Measurements from ENCODE around the gene SELL. TPM values are rescaled to one million over a fixed set of nuclear protein-coding genes. Genes with fewer than 3 reads are reported as not detected.
"Not testable (repeated sequence)": the region's sequence is repeated elsewhere in the genome, so short reads cannot be mapped to it uniquely, and the experiment has no call there.

Gene SELL
- polyA plus RNA-seq, 1 experiment: 0.05 TPM

DNA sequence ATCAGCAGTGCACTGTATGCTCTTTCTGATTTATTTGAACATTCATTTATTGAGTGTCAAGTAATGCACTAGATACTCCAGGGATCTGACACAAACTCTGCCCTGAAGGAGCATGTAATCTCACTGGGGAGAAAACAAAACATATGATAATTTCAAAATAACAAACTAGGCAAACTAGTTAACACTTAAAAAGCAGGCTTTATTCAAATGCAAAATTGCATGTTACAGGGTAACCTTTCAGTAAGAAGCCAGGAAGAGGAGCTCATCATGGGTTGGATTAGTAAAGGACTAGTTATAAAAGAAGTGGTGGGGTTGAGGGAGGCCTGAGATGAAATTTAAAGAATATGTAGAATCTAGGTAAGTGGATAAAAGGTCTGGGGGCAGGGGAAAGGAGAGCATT lies 20.9 kb downstream of the SELL start:
- DNase-seq (ENCODE audit: low read depth): no peak
- H3K4me3 ChIP-seq (ENCODE audit: low read depth, low read length): no peak overlapping the region
- POLR2A ChIA-PET: no interaction called here
- H3K27me3 ChIP-seq (ENCODE audit: control insufficient read depth, insufficient read depth, low read length): no peaks in the 10 kb centered on the region; the same call in 1 of the 2 replicates
- CTCF ChIA-PET: interaction anchor here (1.0 kb wide), 1 partner anchor 22 kb away, joined by 3 read pairs; no protein-coding TSS in a partner anchor
- TF ChIP-seq, protein P1, sequence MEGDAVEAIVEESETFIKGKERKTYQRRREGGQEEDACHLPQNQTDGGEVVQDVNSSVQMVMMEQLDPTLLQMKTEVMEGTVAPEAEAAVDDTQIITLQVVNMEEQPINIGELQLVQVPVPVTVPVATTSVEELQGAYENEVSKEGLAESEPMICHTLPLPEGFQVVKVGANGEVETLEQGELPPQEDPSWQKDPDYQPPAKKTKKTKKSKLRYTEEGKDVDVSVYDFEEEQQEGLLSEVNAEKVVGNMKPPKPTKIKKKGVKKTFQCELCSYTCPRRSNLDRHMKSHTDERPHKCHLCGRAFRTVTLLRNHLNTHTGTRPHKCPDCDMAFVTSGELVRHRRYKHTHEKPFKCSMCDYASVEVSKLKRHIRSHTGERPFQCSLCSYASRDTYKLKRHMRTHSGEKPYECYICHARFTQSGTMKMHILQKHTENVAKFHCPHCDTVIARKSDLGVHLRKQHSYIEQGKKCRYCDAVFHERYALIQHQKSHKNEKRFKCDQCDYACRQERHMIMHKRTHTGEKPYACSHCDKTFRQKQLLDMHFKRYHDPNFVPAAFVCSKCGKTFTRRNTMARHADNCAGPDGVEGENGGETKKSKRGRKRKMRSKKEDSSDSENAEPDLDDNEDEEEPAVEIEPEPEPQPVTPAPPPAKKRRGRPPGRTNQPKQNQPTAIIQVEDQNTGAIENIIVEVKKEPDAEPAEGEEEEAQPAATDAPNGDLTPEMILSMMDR (IDR thresholded peaks at IDR 0.05; ENCODE audit: insufficient read depth, low read depth, low read length): no peak
- no peaks in the 10 kb centered on the region for H3K36me3 ChIP-seq (ENCODE audit: control insufficient read depth, insufficient read depth, low read length)

DNA sequence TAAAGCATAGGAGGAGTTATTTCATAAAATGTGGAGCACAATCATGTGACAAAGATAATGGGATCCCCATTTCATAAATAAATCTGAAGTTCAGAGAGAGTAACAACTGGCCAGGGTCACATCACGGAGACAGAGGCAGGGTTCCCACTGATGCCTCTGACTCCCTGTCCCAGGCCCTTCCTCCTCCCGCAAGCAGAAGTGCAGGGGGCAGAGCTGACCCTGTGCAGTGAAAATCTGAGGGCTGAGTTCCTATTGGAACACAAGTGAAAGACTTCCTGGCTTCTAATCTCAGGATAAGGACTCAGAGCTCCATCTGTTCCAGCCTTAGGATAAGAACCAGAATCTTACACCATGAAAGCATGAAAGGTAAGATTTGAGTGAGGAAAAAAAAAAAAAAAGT lies 22.0 kb downstream of the SELL start:
- no peak for DNase-seq (ENCODE audit: low read depth)
- POLR2A ChIA-PET: no interaction called here
- no peaks in the 10 kb centered on the region for H3K36me3 ChIP-seq (ENCODE audit: control insufficient read depth, insufficient read depth, low read length)
- TF ChIP-seq, protein P1 (IDR thresholded peaks at IDR 0.05; ENCODE audit: insufficient read depth, low read depth, low read length): no peak
- CTCF ChIA-PET: interaction anchor here (0.6 to 1.0 kb wide), 2 partner anchors 24 to 100 kb away, joined by 3 read pairs; no protein-coding TSS in a partner anchor
- no peak overlapping the region for H3K4me3 ChIP-seq (ENCODE audit: low read depth, low read length)
- H3K27me3 ChIP-seq (ENCODE audit: control insufficient read depth, insufficient read depth, low read length): no peaks in the 10 kb centered on the region

DNA sequence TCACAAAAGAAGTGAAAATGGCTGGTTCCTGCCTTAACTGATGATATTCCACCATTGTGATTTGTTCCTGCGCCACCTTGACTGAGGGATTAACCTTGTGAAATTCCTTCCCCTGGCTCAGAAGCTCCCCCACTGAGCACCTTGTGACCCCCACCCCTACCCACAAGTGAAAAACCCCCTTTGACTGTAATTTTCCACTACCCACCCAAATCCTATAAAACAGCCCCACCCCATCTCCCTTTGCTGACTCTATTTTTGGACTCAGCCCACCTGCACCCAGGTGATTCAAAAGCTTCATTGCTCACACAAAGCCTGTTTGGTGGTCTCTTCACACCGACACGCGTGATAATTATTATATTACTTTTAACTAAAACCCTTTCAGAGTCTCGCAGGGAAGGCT lies 23.0 kb downstream of the SELL start:
- DNase-seq (ENCODE audit: low read depth); POLR2A ChIA-PET; H3K27me3 ChIP-seq (ENCODE audit: control insufficient read depth, insufficient read depth, low read length); H3K4me3 ChIP-seq (ENCODE audit: low read depth, low read length); H3K36me3 ChIP-seq (ENCODE audit: control insufficient read depth, insufficient read depth, low read length): not testable (repeated sequence)
- CTCF ChIA-PET: interaction anchor here (0.5 to 0.6 kb wide), 2 partner anchors 44 to 139 kb away, joined by 3 read pairs; no protein-coding TSS in a partner anchor

DNA sequence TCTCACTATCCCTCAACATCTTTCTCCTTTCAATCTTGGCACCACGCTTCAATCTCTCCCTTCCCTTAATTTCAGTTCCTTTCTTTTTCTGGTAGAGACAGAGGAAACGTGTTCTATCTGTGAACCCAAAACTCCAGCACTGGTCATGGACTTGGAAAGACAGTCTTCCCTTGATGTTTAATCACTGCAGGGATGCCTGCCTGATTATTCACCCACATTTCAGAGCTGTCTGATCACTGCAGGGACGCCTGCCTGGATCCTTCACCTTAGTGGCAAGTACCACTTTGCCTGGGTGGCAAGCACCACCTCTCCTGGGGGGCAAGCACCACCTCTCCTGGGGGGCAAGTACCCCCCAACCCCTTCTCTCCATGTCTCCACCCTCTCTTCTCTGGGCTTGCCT lies 27.8 kb downstream of the SELL start:
- Histone ChIP-seq H3K4me3 (ENCODE audit: low read depth, low read length) (no peak overlapping the region), H3K27me3 (ENCODE audit: control insufficient read depth, insufficient read depth, low read length) (no peaks in the 10 kb centered on the region), H3K36me3 (ENCODE audit: control insufficient read depth, insufficient read depth, low read length) (no peaks in the 10 kb centered on the region)
- DNase-seq (ENCODE audit: low read depth): no peak
- TF ChIP-seq, protein P1 (IDR thresholded peaks at IDR 0.05; ENCODE audit: insufficient read depth, low read depth, low read length): no peak
- POLR2A ChIA-PET: no interaction called here
- CTCF ChIA-PET: no interaction called here

DNA sequence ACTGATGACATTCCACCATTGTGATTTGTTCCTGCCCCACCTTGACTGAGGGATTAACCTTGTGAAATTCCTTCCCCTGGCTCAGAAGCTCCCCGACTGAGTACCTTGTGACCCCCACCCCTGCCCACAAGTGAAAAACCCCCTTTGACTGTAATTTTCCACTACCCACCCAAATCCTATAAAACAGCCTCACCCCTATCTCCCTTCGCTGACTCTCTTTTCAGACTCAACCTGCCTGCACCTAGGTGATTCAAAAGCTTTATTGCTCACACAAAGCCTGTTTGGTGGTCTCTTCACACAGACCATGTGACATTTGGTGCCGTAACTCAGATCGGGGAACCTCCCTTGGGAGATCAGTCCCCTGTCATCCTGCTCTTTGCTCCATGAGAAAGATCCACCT lies 28.3 kb downstream of the SELL start:
- POLR2A ChIA-PET; DNase-seq (ENCODE audit: low read depth); H3K4me3 ChIP-seq (ENCODE audit: low read depth, low read length); H3K36me3 ChIP-seq (ENCODE audit: control insufficient read depth, insufficient read depth, low read length); H3K27me3 ChIP-seq (ENCODE audit: control insufficient read depth, insufficient read depth, low read length); CTCF ChIA-PET: not testable (repeated sequence)

DNA sequence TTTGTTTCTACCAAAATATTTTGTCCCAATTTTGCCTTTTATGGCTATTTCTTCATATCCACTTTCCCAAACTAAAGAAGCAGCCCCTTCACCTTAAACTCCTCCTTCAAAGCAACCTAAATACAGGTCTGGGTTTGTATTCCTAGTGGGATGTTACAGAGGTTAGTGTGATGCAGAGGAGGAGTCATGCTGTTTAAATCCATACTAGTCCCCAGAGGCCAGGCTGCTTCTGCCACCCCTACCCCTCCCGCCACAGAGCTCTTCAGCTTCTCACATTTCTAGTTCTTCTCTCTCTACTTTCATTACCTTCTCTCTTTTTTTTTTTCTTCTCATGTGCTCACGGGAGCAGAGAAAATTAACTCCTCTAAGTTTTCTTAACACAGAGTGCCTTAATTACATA lies 29.3 kb downstream of the SELL start:
- DNase-seq (ENCODE audit: low read depth): no peak
- CTCF ChIA-PET: no interaction called here
- no peaks in the 10 kb centered on the region for H3K27me3 ChIP-seq (ENCODE audit: control insufficient read depth, insufficient read depth, low read length)
- H3K4me3 ChIP-seq (ENCODE audit: low read depth, low read length): no peak overlapping the region
- H3K36me3 ChIP-seq (ENCODE audit: control insufficient read depth, insufficient read depth, low read length): no peaks in the 10 kb centered on the region
- POLR2A ChIA-PET: no interaction called here
- TF ChIP-seq, protein P1 (IDR thresholded peaks at IDR 0.05; ENCODE audit: insufficient read depth, low read depth, low read length): no peak

Data from BJ (cell line).